Spleen (tissue), 11 donors: Measurements from ENCODE around the gene ITPK1. TPM values are rescaled to one million over a fixed set of nuclear protein-coding genes. Genes with fewer than 3 reads are reported as not detected.
"Not testable (repeated sequence)": the region's sequence is repeated elsewhere in the genome, so short reads cannot be mapped to it uniquely, and the experiment has no call there.

Experiments used
- DNase-seq: peaks from one replicate; pipeline ENCODE4 v3.0.0-alpha.2; 2020
- H3K27ac ChIP-seq, 8 donors: fragments of 200-600 bp; sonication (generic) in 7 of 8; 1 replicate in 4 of 8; 2 replicates in 4 of 8; pipeline versions ENCODE4 v1.5.0 to v1.8.0; 2016 to 2021; ENCODE audit warnings: inconsistent platforms in 4 of 8, mild to moderate bottlenecking in 4 of 8, moderate library complexity in 1 of 8
- H3K27me3 ChIP-seq, 7 donors: fragments of 200-600 bp; sonication (generic) in 6 of 7; replicated peaks in 1 of 7; 1 replicate in 4 of 7; 2 replicates in 3 of 7; pipeline versions ENCODE4 v1.5.0 to v1.8.0; 2016 to 2021; ENCODE audit warnings: inconsistent platforms in 3 of 7, mild to moderate bottlenecking in 1 of 7
- H3K36me3 ChIP-seq, 6 donors: fragments of 200-600 bp; sonication (generic) in 5 of 6; 1 replicate in 4 of 6; 2 replicates in 2 of 6; pipeline versions ENCODE4 v1.5.0 to v1.8.0; 2016 to 2021; ENCODE audit warnings: inconsistent platforms in 2 of 6
- H3K4me1 ChIP-seq, 6 donors: fragments of 200-600 bp; sonication (generic) in 5 of 6; 1 replicate in 3 of 6; 2 replicates in 3 of 6; pipeline versions ENCODE4 v1.5.0 to v1.8.0; 2016 to 2021; ENCODE audit warnings: inconsistent platforms in 3 of 6
- H3K4me3 ChIP-seq, 8 donors: fragments of 200-600 bp; sonication (generic) in 7 of 8; 1 replicate in 4 of 8; 2 replicates in 4 of 8; pipeline versions ENCODE4 v1.5.0 to v1.8.0; 2016 to 2021; ENCODE audit warnings: inconsistent platforms in 4 of 8, mild to moderate bottlenecking in 4 of 8, moderate library complexity in 2 of 8
- H3K9me3 ChIP-seq, 8 donors: fragments of 200-600 bp; sonication (generic) in 7 of 8; 1 replicate in 4 of 8; 2 replicates in 4 of 8; pipeline versions ENCODE4 v1.5.0 to v1.8.0; 2016 to 2021; ENCODE audit warnings: inconsistent platforms in 4 of 8
- CTCF ChIP-seq, 11 experiments: fragments of 200-600 bp in 7 of 11; fragments of 450-650 bp in 4 of 11; sonication (generic) in 4 of 11; IDR thresholded peaks in 8 of 11; conservative IDR thresholded peaks in 3 of 11; 1 replicate in 7 of 11; 2 replicates in 4 of 11; pipeline versions ENCODE4 v1.4.0 to v1.8.0; 2016 to 2021; ENCODE audit warnings: antibody characterized with exemption in 11 of 11, inconsistent platforms in 4 of 11, mild to moderate bottlenecking in 1 of 11
- POLR2A ChIP-seq, 3 donors: fragments of 450-650 bp; IDR thresholded peaks; one replicate each; pipeline ENCODE4 v1.5.1; 2017; ENCODE audit warnings: antibody characterized with exemption in 3 of 3, mild to moderate bottlenecking in 1 of 3
- POLR2AphosphoS5 ChIP-seq, 3 donors: sonication (generic); formaldehyde crosslinking; IDR thresholded peaks; one replicate each; pipeline ENCODE4 v1.5.1; 2017; ENCODE audit warnings: antibody characterized with exemption in 3 of 3
- WGBS, 5 donors: extraction: QIAGEN DNeasy Blood & Tissue Kit in 3 of 5; methylation state at CpG; one replicate each; pipeline versions ENCODE4 v1.1.5 to v1.1.7; 2013 to 2018; 5-methylcytosine and 5-hydroxymethylcytosine counted together
- intact Hi-C: fragments of 100-400 bp; cut with DNase I; formaldehyde crosslinking; loops from one replicate; pipeline ENCODE4 v1.15.0; 2023; ENCODE audit warnings: low total_unique reads
- polyA plus RNA-seq, 3 donors: library from polyadenylated mRNA; stranded (reverse); fragments of 200-250 nt; gene quantifications; one replicate each; pipeline ENCODE4 v1.2.1, GENCODE V29; 2013
- total RNA-seq, 7 donors: library from RNA; depleted of rRNA in 3 of 7; stranded (reverse); fragments of >200 nt in 3 of 7; fragmentation: NEBNext Ultra II Directional in 4 of 7; extraction: Animal tissue kit (Norgen Biotek cat#: 25700) in 4 of 7; gene quantifications; one replicate each; pipeline versions ENCODE4 v1.1.0 to v1.2.1, GENCODE V29; 2016 to 2021
- donor health status: healthy with polysubstance abuse.
- donor health status: DM: no; HTN: no; CAD: no; lungs with moderate emphysema.
- donor health status: DM: no; HTN: no; CAD: no.
- donor health status: Bipolar disorder and iron deficiency.
- donor health status: healthy.
- donor health status: DM: no; HTN: no; CAD: no.
- donor health status: DM: yes; HTN: yes; CAD: no.

The ITPK1 gene
- total and polyA plus RNA-seq, 10 donors = 22.9 to 123 (median 68.0) TPM

- no peak overlapping the region for H3K4me3 ChIP-seq
- TF ChIP-seq CTCF (IDR thresholded peaks at IDR 0.05 in 8 of 11, conservative IDR thresholded peaks at IDR 0.05 in 3 of 11) (no peak), POLR2A (IDR thresholded peaks at IDR 0.05) (no peak), POLR2AphosphoS5 (IDR thresholded peaks at IDR 0.05) (no peak)
- peaks cover 25 to 79% (median 68%) of the 10 kb centered on the region in 6 donors for H3K4me1 ChIP-seq
- 90 to 96% (median 95%) methylated on average over 5 of the region's 5 CpGs for WGBS, 5 donors
- no peak for DNase-seq
- H3K36me3 ChIP-seq = peaks cover 0 to 8% (median 0%) of the 10 kb centered on the region in 6 donors
- no peaks in the 10 kb centered on the region for H3K9me3 ChIP-seq
- peak overlapping the region in 2 of 8 donors; percentile 42 to 56 for H3K27ac ChIP-seq
- H3K27me3 ChIP-seq = no peaks in the 10 kb centered on the region
- intact Hi-C loops = no loop called here
These were observed 52.3 kb downstream of the ITPK1 start for GRCh38 chr14:93063393-93063792.

- H3K27ac ChIP-seq = peak overlapping the region in 2 of 8 donors; percentile 42 to 56
- H3K4me1 ChIP-seq = peaks cover 25 to 76% (median 64%) of the 10 kb centered on the region in 6 donors
- 94 to 97% (median 95%) methylated on average over 10 of the region's 10 CpGs for WGBS, 5 donors
- TF ChIP-seq CTCF (IDR thresholded peaks at IDR 0.05 in 8 of 11, conservative IDR thresholded peaks at IDR 0.05 in 3 of 11) = no peak
- TF ChIP-seq POLR2A (IDR thresholded peaks at IDR 0.05) = no peak
- no peak for TF ChIP-seq POLR2AphosphoS5 (IDR thresholded peaks at IDR 0.05)
- no peak overlapping the region for H3K4me3 ChIP-seq
- no peaks in the 10 kb centered on the region for H3K27me3 ChIP-seq
- DNase-seq = no peak
- H3K9me3 ChIP-seq = no peaks in the 10 kb centered on the region
- intact Hi-C loops = no loop called here
- H3K36me3 ChIP-seq = peaks cover 0 to 4% (median 0%) of the 10 kb centered on the region in 6 donors
These were observed 52.8 kb downstream of the ITPK1 start for GRCh38 chr14:93062890-93063289.

- Histone ChIP-seq H3K36me3 (peaks cover 0 to 10% (median 0%) of the 10 kb centered on the region in 6 donors), H3K27ac (peak overlapping the region in 3 of 8 donors; percentile 30 to 68 (median 46)), H3K4me1 (peaks cover 24 to 76% (median 62%) of the 10 kb centered on the region in 6 donors)
- intact Hi-C loops, H3K9me3 ChIP-seq, H3K4me3 ChIP-seq, H3K27me3 ChIP-seq, DNase-seq: not testable (repeated sequence)
- WGBS, 5 donors = 85 to 93% (median 88%) methylated on average over 12 of the region's 12 CpGs
These were observed 53.7 kb downstream of the ITPK1 start for GRCh38 chr14:93062013-93062412.

- H3K9me3 ChIP-seq = no peaks in the 10 kb centered on the region
- no peak overlapping the region for H3K4me3 ChIP-seq
- no peak for DNase-seq
- TF ChIP-seq POLR2AphosphoS5 (IDR thresholded peaks at IDR 0.05) = no peak
- no peak for TF ChIP-seq POLR2A (IDR thresholded peaks at IDR 0.05)
- no peak for TF ChIP-seq CTCF (IDR thresholded peaks at IDR 0.05 in 8 of 11, conservative IDR thresholded peaks at IDR 0.05 in 3 of 11)
- peak overlapping the region in 4 of 8 donors; percentile 30 to 68 (median 42) for H3K27ac ChIP-seq
- intact Hi-C loops = no loop called here
- peaks cover 0 to 10% (median 0%) of the 10 kb centered on the region in 6 donors for H3K36me3 ChIP-seq
- WGBS, 5 donors = 67 to 83% (median 80%) methylated on average over 3 to 4 of the region's 4 CpGs
- peaks cover 19 to 76% (median 61%) of the 10 kb centered on the region in 6 donors for H3K4me1 ChIP-seq
- H3K27me3 ChIP-seq = no peaks in the 10 kb centered on the region
These were observed 54.2 kb downstream of the ITPK1 start for GRCh38 chr14:93061380-93062012.
